ENCODE measurements around the gene ARRB2. TPM values are rescaled to one million over a fixed set of nuclear protein-coding genes. Genes with fewer than 3 reads are reported as not detected.

ARRB2 gene
- total and polyA plus RNA-seq, 2 of the 8 experiments (the other 6 are each of a cell fraction or from before 2014, with no cell fraction given), result 72.4 to 101 TPM

- H4K91ac ChIP-seq (replicated peaks; ENCODE audit: insufficient read length, low read length), result no peak overlapping the region
- no peak overlapping the region for H3K14ac ChIP-seq (ENCODE audit: insufficient read length)
- WGBS, 2 experiments (ENCODE audit: extremely low coverage in 1 of 2, insufficient coverage in 1 of 2, insufficient read length in 1 of 2, insufficient replicate concordance in 2 of 2, low coverage in 1 of 2, low lambda C conversion rate in 2 of 2, missing lambda C conversion rate in 1 of 2), result 87% methylated on average over 8 of the region's 10 CpGs; no CpG with 5 or more reads in 1 of the 2 experiments
- H3K56ac ChIP-seq (replicated peaks; ENCODE audit: insufficient read length, low read depth, low read length), result no peak overlapping the region
- no peak overlapping the region for H3K4me2 ChIP-seq (ENCODE audit: insufficient read depth in 1 of 2, low read depth in 2 of 2, low read length in 2 of 2)
- no peak for DNase-seq (ENCODE audit: low read depth in 1 of 2, low spot score in 2 of 2)
- H2BK15ac ChIP-seq (ENCODE audit: low read length), result no peak overlapping the region
- H3K79me2 ChIP-seq (ENCODE audit: control insufficient read depth in 1 of 2, insufficient read depth in 2 of 2, low read length in 2 of 2), result peaks cover 0 to 19% of the 10 kb centered on the region in 2 experiments; a peak in 2 of 4 replicates
- ChIA-PET POLR2A (ENCODE audit: partially characterized antibody) (interaction anchor here (1.0 kb wide), 1 partner anchor 14 kb away, joined by 4 read pairs; no protein-coding TSS in a partner anchor), CTCF (ENCODE audit: partially characterized antibody) (interaction anchor here (1.0 to 1.1 kb wide), 2 partner anchors 17 to 27 kb away, joined by 3 to 4 read pairs; no protein-coding TSS in a partner anchor)
- no peak overlapping the region for H2AK5ac ChIP-seq (ENCODE audit: low read depth, low read length)
- H3K27ac ChIP-seq (ENCODE audit: low read depth, low read length), result no peak overlapping the region
- TF ChIP-seq JUN (IDR thresholded peaks at IDR 0.05; ENCODE audit: low read depth, low read length), result no peak
- TF ChIP-seq E2F6 (IDR thresholded peaks at IDR 0.05), result no peak
- no peak for TF ChIP-seq CHD2 (IDR thresholded peaks at IDR 0.05; ENCODE audit: low read length)
- no peaks in the 10 kb centered on the region for H3K27me3 ChIP-seq (replicated peaks in 1 of 4; ENCODE audit: control insufficient read depth in 3 of 4, extremely low read depth in 1 of 4, insufficient read depth in 3 of 4, low read length in 3 of 4)
- peaks cover 7% of the 10 kb centered on the region; the same call in 1 of the 2 replicates for H3K79me1 ChIP-seq (ENCODE audit: low read depth, low read length)
- H3K4me3 ChIP-seq (ENCODE audit: extremely low read depth in 1 of 4, insufficient read depth in 2 of 4, low read depth in 3 of 4, low read length in 4 of 4), result no peak overlapping the region
- no peak overlapping the region for H2BK20ac ChIP-seq (ENCODE audit: low read length)
- H4K5ac ChIP-seq (ENCODE audit: insufficient read length, low read depth, low read length), result no peak overlapping the region
- H3K18ac ChIP-seq (ENCODE audit: extremely low read depth, low read length), result no peak overlapping the region
- peaks cover 1% of the 10 kb centered on the region for H3K23me2 ChIP-seq (ENCODE audit: low read depth, low read length)
- H3K4me1 ChIP-seq (replicated peaks in 1 of 4; ENCODE audit: control insufficient read depth in 3 of 4, insufficient read depth in 4 of 4, low read length in 3 of 4), result peaks cover 0 to 7% (median 5%) of the 10 kb centered on the region in 4 experiments; a peak in 4 of 7 replicates
- H2BK12ac ChIP-seq (ENCODE audit: low read depth, low read length), result no peak overlapping the region
- H2BK120ac ChIP-seq (replicated peaks; ENCODE audit: low read depth, low read length), result no peak overlapping the region
- H3K4ac ChIP-seq (replicated peaks; ENCODE audit: insufficient read length, low read depth, low read length), result no peak overlapping the region
- H3K9me3 ChIP-seq (ENCODE audit: insufficient read depth in 2 of 2, low read depth in 1 of 2, low read length in 1 of 2), result no peaks in the 10 kb centered on the region
- peaks cover 0 to 36% (median 18%) of the 10 kb centered on the region in 4 experiments; a peak in 7 of 8 replicates for H3K36me3 ChIP-seq (ENCODE audit: control insufficient read depth in 2 of 4, insufficient read depth in 4 of 4, low read length in 3 of 4)
- H3K9ac ChIP-seq (replicated peaks in 1 of 4; ENCODE audit: extremely low read depth in 1 of 4, low read depth in 3 of 4, low read length in 3 of 4), result no peak overlapping the region
- no peak for FAIRE-seq
- no peak overlapping the region for H3K23ac ChIP-seq (ENCODE audit: insufficient read length)
- H4K20me1 ChIP-seq (replicated peaks in 1 of 2; ENCODE audit: control insufficient read depth in 1 of 2, insufficient read depth in 2 of 2, low read length in 2 of 2), result peaks cover 0 to 7% of the 10 kb centered on the region in 2 experiments
- H2AFZ ChIP-seq (ENCODE audit: low read length), result no peak overlapping the region
- no peak overlapping the region for H4K8ac ChIP-seq (ENCODE audit: extremely low read depth, insufficient read depth, low read length)
- H2BK5ac ChIP-seq (ENCODE audit: low read depth, low read length), result no peak overlapping the region
These were observed 5.6 kb downstream of the ARRB2 start for GRCh38 chr17:4716081-4716480.

Measured in H1 (cell line).